Ovary (tissue), 3 donors: Measurements from ENCODE around the gene SLC31A1.

Source experiments
- EP300 ChIP-seq: sonication (generic); formaldehyde crosslinking; IDR thresholded peaks from one replicate; pipeline ENCODE4 v1.6.1; 2017; ENCODE audit warnings: antibody characterized with exemption
- TF ChIP-seq, protein P1 (sequence below), 3 donors: fragments of 450-650 bp in 2 of 3; fragments of 200-600 bp in 1 of 3; IDR thresholded peaks; one replicate each; pipeline versions ENCODE4 v1.5.1 to v1.8.0; 2016 to 2022; ENCODE audit warnings: antibody characterized with exemption in 3 of 3, mild to moderate bottlenecking in 1 of 3
- donor health status: DM: no; HTN: no; CAD: no.

DNA sequence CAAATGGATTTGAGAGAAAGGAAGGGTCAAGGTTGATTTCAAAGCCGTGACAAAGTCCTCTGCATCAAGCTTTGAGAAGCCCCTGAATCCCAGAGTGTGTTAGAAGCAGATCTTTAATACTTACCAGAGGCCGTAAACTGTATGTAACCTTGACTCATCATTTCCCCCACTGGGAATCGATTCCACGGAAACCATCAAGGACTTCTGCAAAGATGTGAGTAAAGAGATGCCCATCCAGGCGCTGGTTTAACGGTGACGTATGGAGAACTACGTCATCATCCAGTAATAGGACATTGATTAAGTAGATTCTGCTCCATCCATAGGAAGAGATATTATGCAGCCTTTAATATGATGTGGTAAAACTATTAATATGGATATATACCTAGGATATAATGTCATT is 80.2 kb downstream of the SLC31A1 start:
- TF ChIP-seq, protein P1, sequence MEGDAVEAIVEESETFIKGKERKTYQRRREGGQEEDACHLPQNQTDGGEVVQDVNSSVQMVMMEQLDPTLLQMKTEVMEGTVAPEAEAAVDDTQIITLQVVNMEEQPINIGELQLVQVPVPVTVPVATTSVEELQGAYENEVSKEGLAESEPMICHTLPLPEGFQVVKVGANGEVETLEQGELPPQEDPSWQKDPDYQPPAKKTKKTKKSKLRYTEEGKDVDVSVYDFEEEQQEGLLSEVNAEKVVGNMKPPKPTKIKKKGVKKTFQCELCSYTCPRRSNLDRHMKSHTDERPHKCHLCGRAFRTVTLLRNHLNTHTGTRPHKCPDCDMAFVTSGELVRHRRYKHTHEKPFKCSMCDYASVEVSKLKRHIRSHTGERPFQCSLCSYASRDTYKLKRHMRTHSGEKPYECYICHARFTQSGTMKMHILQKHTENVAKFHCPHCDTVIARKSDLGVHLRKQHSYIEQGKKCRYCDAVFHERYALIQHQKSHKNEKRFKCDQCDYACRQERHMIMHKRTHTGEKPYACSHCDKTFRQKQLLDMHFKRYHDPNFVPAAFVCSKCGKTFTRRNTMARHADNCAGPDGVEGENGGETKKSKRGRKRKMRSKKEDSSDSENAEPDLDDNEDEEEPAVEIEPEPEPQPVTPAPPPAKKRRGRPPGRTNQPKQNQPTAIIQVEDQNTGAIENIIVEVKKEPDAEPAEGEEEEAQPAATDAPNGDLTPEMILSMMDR (IDR thresholded peaks at IDR 0.05) = no peak
- TF ChIP-seq EP300 = no peak
